ENCODE data around the gene AGR3. TPM values are rescaled to one million over a fixed set of nuclear protein-coding genes. Genes with fewer than 3 reads are reported as not detected.
"Not testable (repeated sequence)": the region's sequence is repeated elsewhere in the genome, so short reads cannot be mapped to it uniquely, and the experiment has no call there.

Gene AGR3
- total RNA-seq, 1 experiment from 2014 or later, result not detected

DNA sequence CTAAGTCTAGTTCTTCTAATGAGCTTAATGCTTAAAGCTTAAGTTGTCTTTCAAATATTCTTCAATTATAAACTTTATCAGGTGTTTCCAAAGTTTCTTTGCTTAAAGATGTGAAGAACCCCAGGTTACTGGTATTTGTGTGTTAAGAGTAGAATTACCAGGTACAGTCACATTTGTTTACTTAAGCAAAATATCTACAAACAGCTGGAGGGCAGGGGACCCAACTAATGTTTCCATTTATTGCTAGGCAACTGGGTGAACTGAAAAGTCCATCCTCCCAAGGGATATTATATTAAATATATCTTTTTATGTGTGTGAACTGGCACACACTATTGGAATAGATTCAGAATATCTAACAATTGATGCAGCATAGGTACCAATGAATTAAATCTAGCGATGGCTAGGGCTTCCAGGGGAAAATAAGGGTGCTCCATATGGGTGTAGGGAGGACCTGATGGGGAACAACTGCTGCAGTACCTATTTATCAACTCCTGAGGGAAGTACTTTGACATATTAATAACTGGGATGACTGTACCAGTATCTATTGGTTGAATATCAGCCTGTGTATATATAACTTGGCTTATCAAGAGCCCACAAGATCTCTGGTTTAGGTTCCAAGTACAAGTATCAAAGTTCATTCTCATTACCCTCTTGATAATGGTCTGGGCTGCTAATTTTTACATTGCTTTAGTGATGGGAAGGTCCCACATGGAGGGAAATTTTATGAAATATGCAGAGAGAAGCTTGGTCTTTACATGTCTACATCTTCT lies 10.3 kb upstream of the AGR3 start:
- DNase-seq (ENCODE audit: low read depth), result peak; percentile 5

DNA sequence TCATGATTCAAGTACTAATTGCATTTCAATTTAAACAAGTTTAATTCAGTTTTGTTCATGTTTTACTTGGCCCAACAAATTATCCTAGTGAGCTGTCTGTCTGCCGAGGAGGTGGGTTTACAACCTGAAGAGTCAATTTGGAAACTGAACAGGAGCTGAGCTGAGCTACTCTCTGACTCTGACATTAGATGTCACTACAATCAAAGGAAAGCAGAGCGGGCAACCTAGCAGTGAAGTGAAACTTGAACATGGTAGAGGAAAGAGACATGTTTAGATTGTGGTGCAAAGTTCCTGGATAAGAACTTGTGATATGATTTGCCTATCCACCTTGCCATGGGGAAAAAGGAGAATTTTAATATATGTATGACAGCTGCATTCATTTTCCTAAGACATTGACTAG lies 9.6 kb upstream of the AGR3 start:
- peak; percentile 75 for DNase-seq (ENCODE audit: low read depth)

DNA sequence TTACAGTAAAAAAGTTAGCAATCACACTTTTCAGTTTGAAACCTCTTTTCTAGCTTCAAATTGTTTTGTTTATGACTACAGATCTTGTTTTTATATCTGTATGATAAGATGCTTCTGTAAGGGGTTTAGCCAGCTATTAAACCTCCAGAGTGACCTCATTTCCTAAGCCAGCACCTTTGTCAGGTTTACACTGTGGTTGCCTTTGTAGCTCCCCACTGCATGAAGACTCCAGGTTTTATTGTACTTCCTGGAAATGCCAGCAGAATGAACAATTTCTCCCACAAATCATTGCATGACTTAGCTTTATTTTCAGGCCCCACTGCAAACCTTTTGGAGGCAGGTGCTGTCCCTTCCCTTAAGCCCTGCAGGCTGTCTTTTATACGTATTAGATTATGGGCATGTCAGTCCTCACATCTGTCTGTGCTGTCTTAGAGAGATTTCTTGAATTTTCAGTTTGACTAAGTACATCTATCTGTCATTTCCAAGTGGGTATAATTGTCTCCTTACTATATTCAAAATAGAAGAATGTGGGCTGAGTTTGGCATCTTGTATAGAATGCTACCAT lies 8.2 kb upstream of the AGR3 start:
- no peak for DNase-seq (ENCODE audit: low read depth)

DNA sequence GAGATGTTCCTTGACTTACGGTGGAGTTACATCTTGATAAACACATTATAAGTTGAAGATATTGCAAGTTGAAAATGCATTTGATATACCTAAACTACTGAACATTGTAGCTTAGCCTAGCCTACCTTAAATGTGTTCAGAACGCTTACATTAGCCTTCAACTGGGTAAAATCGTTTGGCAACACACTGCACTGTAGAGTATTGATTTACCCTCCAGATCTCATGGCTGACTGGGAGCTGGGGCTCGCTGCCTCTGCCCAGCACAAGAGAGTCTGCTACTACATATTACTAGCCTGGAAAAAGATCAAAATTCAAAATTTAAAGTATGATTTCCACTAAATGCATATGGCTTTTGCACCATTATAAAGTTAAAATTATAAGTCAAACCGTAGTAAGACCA lies 7.5 kb upstream of the AGR3 start:
- no peak for DNase-seq (ENCODE audit: low read depth)

DNA sequence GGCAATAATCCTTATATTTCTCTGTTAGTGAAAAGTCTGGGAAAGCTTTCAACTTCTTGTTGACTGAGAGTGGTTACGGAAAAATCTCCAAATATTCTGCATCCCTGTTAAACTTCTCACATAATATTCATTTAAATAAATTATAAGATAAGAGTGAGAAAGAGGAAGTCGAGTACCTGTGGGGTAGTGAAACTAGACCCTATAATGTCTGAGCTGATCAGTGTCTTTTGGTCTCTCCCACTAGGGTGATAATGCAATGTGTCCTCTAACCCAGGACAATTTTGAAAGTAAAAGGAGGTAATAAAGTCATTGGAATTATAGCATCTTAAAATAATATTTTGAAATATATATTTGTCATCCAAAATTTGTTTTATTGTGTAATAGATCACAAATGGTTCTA lies 2.1 kb upstream of the AGR3 start:
- no peak for DNase-seq (ENCODE audit: low read depth)

DNA sequence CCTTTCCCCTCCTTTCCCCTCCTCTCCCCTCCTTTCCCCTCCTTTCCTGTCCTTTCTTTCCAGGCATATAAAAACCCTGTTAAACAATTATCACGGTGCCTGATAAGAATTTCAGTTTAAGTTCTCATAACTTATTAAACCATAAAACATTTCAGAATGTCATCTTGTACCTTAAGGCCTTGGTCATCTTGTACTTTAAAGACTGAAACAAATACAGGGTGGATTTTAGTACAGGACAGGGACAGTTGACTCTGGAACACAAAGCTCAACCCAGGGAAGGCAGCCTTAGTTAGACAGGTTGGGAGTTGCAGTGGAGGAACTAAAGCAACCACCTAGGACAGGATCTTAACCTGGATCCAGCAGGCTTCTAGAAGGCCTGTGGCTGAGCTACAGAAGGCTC lies 1.2 kb downstream of the AGR3 start:
- no peak for DNase-seq (ENCODE audit: low read depth)

DNA sequence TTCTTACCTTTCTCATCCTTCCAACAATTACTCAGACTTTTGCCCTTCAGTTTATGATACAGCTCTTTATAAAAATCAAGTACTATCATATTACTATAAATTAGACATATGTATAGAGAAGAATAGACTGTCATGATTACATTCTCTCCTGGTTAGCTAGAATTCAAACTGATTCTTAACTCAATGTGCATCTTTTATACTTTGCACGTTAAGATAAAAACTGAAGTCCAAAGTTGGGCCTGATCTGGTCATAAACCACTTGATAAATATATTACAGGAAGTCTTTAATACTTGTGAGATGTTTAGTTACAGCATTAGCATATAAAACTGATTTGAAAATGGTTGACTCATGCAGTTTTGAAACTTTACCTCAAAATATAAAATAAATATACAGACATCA lies 2.6 kb downstream of the AGR3 start:
- no peak for DNase-seq (ENCODE audit: low read depth)

DNA sequence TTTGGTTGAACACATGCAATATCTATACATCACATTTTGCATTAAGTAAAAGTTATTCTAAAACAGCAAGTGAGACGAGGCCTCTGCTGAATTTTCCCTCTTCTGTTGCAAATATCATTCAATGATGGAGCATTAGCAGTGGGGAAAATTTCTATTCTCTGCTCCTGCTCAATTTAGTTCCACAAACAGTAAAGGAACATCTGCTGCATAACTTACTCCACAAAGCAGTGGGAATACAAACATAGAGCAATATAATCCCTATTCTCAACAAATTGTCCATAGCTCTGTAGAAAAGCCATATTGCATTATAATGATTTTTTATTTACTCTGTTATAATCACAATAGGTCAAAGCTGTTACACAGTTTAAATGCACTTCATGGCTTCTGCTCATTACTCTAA lies 5.9 kb downstream of the AGR3 start:
- DNase-seq (ENCODE audit: low read depth), result no peak

DNA sequence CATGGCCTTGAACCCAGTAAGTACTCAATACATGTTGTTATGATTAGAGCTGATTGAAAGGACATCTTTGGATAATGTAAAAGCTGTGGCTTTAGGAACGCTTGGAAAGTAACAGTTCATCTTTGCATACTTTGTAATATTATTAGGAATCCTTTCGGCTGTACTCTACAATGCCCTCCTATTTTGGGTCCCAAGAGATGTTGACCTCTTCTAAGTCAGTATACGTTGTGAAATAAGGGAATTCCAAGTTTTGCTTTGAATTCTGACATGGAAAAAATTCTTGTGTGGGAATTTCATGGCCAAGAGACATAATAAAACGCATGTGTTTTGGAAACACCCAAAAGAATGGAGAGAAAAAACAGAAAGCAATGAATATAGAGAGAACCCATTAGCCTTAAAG lies 7.7 kb downstream of the AGR3 start:
- DNase-seq (ENCODE audit: low read depth), result no peak

DNA sequence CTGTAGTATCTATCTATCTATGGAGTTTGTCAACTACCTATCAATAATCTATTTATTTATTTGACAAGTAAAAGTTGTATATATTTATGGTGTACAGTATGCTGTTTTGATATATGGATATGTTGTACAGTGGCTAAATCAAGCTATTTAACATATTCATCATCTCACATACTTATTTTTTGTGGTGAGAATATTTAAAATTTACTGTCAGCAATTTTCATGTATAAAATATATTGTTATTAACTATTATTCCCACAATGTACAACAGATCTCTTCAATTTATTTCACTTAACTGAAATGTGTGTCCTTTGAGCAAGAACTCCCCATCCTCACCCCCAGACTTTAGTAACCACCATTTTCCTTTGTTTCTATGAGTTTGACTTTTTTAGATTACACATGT lies 14.5 kb downstream of the AGR3 start:
- no peak for DNase-seq (ENCODE audit: low read depth)

DNA sequence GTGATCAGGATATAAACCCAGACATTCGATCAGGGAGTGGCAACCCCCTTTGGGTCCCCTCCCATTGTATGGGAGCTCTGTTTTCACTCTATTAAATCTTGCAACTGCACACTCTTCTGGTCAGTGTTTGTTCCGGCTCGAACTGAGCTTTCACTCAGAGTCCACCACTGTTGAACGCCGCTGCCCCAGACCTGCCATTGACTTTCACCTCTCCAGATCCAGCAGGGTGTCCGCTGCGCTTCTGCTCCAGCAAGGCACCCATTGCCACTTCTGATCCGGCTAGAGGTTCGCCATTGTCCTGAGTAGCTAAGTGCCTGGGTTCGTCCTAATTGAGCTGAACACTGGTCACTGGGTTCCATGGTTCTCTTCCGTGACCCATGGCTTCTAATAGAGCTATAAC lies 28.6 kb downstream of the AGR3 start:
- DNase-seq (ENCODE audit: low read depth), result not testable (repeated sequence)

DNA sequence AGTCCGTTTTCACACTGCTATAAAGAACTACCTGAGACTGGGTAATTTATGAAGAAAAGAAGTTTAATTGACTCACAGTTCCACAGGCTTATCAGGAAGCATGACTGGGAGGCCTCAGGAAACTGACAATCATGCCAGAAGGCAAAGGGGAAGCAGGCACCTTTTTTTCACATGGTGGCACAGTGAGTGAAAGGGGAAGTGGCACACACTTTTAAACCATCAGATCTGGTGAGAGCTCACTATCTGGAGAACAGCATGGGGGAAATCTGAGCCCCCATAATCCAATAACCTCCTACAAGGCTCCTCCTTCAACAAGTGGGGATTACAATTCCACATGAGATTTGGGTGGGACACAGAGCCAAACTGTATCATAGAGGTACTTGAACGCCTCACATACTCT lies 30.0 kb downstream of the AGR3 start:
- no peak for DNase-seq (ENCODE audit: low read depth)

DNA sequence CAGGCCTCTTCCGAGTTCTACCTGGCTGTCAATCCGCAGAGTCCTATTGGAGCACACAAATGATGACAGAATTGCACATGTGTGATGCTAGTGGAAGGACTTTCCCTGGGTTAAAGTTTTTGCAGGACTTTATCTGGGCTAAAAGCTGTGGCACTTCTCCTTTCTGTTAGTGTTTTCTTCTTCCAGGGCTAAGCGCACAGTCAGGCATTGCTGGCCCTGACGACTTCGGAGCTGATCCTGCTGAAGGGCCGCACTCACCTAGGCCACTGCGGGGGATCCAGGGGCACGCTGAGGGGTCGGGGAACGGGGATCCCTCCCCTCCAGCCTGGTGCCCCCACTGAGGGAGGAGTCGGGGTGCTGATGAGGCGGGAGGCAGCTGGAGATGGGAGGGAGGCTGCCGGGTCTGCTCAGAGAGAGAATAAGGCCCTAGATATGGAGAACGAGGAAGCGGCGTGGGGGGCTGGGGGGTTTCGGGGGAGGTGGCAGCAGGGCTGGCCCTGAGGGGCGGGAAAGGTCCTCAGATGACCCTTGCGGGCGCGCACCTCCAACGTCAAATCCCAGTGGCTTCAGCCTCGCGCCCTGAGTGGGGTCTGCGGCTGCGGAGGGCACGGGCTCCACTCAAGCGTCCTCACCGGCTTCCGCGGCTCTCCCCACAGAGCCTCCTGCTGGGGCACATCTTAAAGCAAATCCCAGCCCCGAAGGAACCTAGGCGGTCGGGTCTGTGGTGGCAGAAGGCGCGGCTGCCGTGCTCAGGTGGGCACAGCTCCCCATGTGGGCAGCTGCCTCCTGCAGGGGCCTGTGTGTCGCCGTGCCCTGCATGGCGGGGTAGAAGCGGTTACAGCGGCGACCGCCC lies 30.9 kb downstream of the AGR3 start:
- DNase-seq (ENCODE audit: low read depth), result no peak

DNA sequence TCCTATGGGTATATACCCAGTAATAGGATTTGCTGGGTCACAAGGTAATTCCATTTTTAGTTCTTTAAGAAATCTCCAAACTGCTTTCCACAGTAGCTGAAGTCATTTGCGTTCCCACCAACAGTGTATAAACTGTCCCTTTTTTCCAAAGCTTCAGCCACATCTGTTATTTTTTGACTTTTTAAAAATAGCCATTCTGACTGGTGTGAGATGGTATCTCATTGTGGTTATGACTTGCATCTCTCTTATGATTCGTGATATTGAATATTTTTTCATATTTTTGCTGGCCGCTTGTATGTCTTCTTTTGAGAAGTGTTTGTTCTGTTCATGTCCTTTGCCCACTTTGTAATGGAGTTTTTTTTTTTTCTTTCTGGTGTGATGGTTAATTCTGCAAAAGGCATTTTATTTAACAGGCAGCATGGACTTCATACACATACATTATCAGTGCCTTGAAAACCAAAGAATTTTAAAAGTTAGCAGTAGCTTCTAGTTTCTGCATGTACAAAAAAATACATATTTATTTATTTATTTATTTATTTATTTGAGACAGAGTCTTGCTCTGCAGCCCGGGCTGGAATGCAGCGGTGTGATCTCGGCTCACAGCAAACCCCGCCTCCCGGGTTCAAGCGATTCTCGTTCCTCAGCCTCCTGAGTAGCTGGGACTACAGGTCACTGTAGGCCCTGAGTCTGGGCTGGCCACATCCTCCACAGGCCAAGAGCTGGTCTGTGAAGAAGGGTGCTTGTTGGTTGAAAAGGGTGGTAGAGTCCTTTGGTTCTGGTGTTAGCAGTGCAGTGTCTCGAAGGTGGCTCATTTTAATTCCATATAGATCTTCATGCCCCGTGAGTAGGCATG lies 32.3 kb downstream of the AGR3 start:
- peak; percentile 61 for DNase-seq (ENCODE audit: low read depth)

DNA sequence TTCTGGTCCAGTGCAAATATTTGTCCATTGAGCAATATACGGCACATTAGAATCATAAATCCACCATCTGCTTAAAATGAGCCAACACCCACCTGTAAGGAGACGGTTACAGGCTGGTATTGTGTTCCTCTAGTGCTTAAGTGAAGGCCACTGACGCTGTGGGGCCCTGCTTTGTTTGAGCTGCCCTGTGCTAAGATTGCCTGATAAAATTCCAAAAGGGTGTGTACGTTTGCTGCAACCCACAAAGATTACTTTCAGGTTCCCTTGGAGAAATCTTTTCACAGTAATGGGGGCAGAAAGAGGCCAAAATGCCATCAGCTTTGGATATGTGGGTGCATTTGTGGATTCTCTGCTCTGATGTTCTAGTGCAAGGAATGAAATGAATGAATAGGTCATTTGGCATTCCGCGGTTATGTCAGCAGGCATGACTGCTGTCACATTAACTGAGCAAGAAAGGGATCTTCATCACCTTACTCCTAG lies 34.4 kb downstream of the AGR3 start:
- DNase-seq (ENCODE audit: low read depth), result peak; percentile 52

DNA sequence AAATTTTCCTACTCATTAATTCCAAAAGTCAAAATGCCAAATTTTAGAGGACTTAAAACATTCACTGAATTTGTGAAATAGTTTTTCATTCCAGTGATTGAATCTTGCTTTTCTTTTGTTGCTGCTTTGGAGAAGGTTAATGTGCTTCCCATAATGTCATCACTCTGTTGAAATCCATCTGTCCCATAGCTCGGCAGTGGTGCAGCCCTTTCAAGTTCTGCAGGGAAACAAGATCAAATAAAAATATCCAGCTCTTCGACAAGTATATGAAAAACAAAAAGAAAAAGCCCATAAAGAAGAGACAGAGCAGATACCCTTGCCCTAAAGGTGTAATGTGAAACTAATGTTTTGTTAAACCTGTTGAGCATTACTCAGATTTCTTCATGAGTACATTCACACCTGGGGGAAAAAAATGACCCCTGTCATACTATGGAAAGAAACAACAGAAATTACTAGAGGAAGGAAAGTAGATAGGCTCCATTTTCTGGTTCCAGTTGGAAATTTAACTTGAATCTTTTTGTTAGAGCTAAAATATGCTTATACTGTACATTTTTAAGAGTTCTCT lies 35.1 kb downstream of the AGR3 start:
- no peak for DNase-seq (ENCODE audit: low read depth)

DNA sequence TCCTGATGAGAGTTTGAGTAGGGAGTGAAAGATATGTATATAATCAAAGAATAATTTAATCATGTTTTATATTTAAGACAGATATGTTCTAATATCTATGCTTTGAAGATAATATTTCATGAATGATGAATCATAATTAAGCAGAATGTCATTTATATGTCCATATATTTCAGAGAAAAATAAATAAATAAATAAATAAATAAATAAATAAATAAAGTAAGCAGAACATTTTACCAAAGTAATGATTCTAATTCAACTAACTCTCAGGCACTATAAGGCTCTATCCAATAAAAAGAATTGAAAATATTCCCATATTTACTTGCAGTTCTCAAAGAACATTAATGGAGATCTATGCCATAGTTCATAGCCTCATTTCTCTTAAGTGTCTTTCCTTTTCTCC lies 36.0 kb downstream of the AGR3 start:
- DNase-seq (ENCODE audit: low read depth), result no peak

DNA sequence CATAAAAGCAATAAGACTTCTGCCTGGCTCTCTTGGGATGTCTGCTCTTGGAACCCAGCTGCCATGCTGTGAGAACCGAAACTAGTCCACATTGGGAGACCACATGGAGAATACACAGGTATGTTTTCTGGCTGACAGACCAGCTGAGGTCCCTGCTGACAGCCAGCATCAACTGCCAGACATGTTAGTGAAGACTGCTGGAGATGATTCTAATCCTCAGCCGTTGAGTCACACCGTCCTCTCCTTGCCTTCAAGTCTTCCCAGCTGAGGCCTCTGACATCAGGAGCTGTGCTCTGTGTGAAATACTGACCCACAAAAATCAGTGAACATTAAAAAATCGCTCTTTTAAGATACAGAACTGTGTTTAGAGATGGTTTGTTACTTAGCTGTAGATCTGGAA lies 40.1 kb downstream of the AGR3 start:
- peak; percentile 50 for DNase-seq (ENCODE audit: low read depth)

DNA sequence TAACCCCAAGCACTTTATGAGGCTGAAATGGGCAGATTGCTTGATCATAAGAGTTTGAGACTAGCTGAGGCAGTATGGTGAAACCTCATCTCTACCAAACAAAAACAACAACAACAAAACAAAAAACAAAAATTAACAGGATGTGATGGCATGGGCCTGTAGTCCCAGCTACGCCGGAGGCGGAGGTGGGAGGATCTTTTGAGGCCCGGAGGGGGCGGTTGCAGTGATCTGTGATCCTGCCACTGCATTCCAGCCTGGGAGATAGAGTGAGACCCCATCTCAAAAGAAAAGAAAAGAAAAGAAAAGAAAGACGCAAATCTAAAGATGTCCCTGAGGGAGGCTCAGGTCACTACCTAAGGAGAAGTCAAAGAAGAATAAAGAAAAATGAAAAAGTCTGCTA lies 41.7 kb downstream of the AGR3 start:
- DNase-seq (ENCODE audit: low read depth), result no peak

DNA sequence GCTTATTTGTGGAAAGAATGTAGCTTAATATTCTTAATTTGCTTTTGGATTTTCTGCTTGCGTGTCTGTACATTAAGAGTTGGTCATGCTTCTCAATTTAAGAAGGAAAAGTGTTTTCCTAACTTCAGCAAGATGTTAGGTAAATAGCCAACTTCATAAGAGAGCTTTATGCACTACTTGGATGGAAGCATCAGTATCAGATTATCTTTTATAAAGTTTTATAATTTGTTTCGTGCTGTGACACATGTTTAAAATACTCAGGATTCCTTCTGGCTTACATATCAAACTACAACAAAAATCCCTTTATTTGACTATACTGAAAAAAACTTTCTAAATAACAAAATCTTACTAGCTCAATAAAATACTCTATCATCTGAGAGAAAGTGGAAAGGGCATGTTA lies 42.1 kb downstream of the AGR3 start:
- DNase-seq (ENCODE audit: low read depth), result no peak

DNA sequence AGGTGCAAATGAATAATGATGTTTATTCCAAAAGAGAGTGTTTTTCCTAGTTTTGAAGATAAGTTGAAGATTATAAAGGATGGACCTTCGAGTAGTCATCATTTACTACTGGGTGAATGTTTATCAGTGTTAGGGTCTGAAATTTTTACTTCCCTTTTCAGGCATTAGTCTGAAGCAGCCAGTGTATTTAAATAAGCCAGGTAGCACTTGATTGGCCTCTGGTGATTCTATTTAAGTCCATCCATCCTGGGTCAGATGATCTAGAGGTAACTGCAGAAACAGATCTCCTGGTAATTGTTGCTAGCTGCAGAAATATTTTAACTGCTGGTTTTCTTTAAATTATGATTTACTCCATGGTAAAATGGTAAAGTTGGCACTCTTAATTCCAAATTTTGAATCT lies 42.9 kb downstream of the AGR3 start:
- DNase-seq (ENCODE audit: low read depth), result no peak

All from LHCN-M2 (cell line).